ENCODE results near the gene DIP2B. TPM values are rescaled to one million over a fixed set of nuclear protein-coding genes. Genes with fewer than 3 reads are reported as not detected.

Gene DIP2B
- total RNA-seq, 1 experiment from 2014 or later, result 19.0 TPM

Other genes starting within 250 kb of the DIP2B start
- 74.7 and 85.9 TPM in 2 replicates for gene LIMA1, start 221.5 kb upstream of the DIP2B start, total RNA-seq (2014; rRNA removed)
- not detected in 2 replicates for gene FAM186A, start 108.4 kb upstream of the DIP2B start, total RNA-seq (2014; rRNA removed)
- 22.3 and 27.9 TPM in 2 replicates for gene LARP4, start 104.1 kb upstream of the DIP2B start, total RNA-seq (2014; rRNA removed)